ENCODE data around the gene TMEM259. TPM values are rescaled to one million over a fixed set of nuclear protein-coding genes. Genes with fewer than 3 reads are reported as not detected.

The TMEM259 gene
- total RNA-seq, 1 donor from 2014 or later = 119 TPM

DNA sequence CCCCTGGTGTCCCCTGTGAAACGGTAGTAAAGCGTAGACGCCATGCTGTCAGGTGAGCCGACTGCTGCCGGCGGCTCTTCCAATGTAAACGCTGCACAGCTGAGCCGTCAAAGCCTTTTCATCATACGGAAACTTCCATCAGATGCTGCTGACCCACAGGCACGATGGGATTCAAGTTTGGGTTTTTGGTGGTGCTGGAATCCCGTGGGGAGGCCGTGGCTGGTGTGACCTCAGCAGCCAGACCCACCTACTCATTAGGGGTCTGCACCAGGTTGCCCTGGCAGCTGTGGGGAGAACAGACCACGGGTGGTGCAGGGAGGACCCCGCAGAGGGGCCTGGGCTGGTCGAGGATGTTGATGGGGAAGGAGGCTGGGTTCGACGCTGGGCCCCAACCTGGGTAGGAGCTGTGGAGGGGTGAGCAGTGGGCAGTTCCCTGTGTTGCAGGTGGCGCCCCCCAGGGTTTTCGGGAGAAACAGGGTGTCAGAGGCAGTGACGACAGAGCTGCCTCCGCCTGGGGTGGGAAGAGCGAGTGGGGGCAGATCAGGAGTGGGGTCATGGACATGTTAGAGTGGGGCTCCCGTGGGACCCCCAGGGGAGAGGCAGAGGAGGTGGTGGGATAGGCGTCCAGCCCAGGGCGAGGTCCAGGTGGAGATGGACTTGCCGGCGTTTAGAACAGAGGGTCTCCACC is 14.1 kb downstream of the TMEM259 start:
- Histone ChIP-seq H3K36me3 (peaks cover 30% of the 10 kb centered on the region), H3K4me3 (no peak overlapping the region), H3K27me3 (ENCODE audit: low read depth) (peaks cover 18% of the 10 kb centered on the region), H3K27ac (replicated peaks) (no peak overlapping the region), H3K9me3 (replicated peaks) (no peaks in the 10 kb centered on the region), H3K4me1 (peaks cover 9% of the 10 kb centered on the region)
- TF ChIP-seq, protein P1, sequence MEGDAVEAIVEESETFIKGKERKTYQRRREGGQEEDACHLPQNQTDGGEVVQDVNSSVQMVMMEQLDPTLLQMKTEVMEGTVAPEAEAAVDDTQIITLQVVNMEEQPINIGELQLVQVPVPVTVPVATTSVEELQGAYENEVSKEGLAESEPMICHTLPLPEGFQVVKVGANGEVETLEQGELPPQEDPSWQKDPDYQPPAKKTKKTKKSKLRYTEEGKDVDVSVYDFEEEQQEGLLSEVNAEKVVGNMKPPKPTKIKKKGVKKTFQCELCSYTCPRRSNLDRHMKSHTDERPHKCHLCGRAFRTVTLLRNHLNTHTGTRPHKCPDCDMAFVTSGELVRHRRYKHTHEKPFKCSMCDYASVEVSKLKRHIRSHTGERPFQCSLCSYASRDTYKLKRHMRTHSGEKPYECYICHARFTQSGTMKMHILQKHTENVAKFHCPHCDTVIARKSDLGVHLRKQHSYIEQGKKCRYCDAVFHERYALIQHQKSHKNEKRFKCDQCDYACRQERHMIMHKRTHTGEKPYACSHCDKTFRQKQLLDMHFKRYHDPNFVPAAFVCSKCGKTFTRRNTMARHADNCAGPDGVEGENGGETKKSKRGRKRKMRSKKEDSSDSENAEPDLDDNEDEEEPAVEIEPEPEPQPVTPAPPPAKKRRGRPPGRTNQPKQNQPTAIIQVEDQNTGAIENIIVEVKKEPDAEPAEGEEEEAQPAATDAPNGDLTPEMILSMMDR (IDR thresholded peaks at IDR 0.05; ENCODE audit: borderline replicate concordance) = no peak
- DNase-seq = no peak
- intact Hi-C loops (cut with micrococcal nuclease) = no loop called here

DNA sequence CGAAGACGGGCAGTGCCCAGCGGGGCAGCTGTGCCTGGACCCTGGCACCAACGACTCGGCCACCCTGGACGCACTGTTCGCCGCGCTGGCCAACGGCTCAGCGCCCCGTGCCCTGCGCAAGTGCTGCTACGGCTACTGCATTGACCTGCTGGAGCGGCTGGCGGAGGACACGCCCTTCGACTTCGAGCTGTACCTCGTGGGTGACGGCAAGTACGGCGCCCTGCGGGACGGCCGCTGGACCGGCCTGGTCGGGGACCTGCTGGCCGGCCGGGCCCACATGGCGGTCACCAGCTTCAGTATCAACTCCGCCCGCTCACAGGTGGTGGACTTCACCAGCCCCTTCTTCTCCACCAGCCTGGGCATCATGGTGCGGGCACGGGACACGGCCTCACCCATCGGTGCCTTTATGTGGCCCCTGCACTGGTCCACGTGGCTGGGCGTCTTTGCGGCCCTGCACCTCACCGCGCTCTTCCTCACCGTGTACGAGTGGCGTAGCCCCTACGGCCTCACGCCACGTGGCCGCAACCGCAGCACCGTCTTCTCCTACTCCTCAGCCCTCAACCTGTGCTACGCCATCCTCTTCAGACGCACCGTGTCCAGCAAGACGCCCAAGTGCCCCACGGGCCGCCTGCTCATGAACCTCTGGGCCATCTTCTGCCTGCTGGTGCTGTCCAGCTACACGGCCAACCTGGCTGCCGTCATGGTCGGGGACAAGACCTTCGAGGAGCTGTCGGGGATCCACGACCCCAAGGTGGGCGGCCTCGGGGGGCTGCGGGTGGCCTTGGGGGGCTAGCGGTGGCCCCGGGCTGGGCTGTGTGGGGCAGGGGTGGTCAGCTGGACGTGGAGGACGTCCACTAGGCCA is 15.9 kb downstream of the TMEM259 start:
- Histone ChIP-seq H3K4me3 (no peak overlapping the region), H3K36me3 (peaks cover 12% of the 10 kb centered on the region), H3K4me1 (peaks cover 21% of the 10 kb centered on the region), H3K27ac (replicated peaks) (no peak overlapping the region), H3K27me3 (ENCODE audit: low read depth) (peaks cover 37% of the 10 kb centered on the region), H3K9me3 (replicated peaks) (no peaks in the 10 kb centered on the region)
- TF ChIP-seq, protein P1 (IDR thresholded peaks at IDR 0.05; ENCODE audit: borderline replicate concordance) = no peak
- DNase-seq = no peak
- intact Hi-C loops (cut with micrococcal nuclease) = no loop called here

DNA sequence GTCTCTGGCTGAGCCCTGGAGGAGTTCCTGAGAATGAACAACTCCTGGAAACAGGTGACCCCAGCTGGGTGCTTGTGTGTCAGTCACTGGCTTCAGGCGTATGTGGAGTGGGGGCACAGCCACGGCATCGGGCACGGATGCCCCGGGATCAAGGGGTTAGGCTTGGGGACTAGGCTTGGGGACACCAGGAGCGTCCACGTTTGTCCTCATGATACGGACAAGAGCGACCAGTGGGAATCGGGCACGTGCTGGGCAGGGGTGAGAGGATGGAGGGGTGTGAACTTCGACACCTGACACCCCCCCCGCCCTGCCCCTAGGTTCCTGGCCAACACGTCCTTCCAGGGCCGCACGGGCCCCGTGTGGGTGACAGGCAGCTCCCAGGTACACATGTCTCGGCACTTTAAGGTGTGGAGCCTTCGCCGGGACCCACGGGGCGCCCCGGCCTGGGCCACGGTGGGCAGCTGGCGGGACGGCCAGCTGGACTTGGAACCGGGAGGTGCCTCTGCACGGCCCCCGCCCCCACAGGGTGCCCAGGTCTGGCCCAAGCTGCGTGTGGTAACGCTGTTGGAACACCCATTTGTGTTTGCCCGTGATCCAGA is 16.6 kb downstream of the TMEM259 start:
- TF ChIP-seq, protein P1 (IDR thresholded peaks at IDR 0.05; ENCODE audit: borderline replicate concordance) = no peak
- no peak overlapping the region for H3K4me3 ChIP-seq
- peaks cover 17% of the 10 kb centered on the region for H3K4me1 ChIP-seq
- no peak for DNase-seq
- no peak overlapping the region for H3K27ac ChIP-seq (replicated peaks)
- H3K27me3 ChIP-seq (ENCODE audit: low read depth) = peaks cover 44% of the 10 kb centered on the region
- H3K36me3 ChIP-seq = peaks cover 5% of the 10 kb centered on the region
- no peaks in the 10 kb centered on the region for H3K9me3 ChIP-seq (replicated peaks)
- intact Hi-C loops (cut with micrococcal nuclease) = no loop called here

DNA sequence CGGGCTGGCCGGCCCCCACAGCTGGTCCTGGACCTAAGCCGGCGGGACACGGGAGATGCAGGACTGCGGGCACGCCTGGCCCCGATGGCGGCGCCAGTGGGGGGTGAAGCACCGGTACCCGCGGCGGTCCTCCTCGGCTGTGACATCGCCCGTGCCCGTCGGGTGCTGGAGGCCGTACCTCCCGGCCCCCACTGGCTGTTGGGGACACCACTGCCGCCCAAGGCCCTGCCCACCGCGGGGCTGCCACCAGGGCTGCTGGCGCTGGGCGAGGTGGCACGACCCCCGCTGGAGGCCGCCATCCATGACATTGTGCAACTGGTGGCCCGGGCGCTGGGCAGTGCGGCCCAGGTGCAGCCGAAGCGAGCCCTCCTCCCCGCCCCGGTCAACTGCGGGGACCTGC is 17.6 kb downstream of the TMEM259 start:
- no peaks in the 10 kb centered on the region for H3K36me3 ChIP-seq
- H3K27ac ChIP-seq (replicated peaks) = no peak overlapping the region
- intact Hi-C loops (cut with micrococcal nuclease) = no loop called here
- H3K27me3 ChIP-seq (ENCODE audit: low read depth) = peaks cover 54% of the 10 kb centered on the region
- TF ChIP-seq, protein P1 (IDR thresholded peaks at IDR 0.05; ENCODE audit: borderline replicate concordance) = no peak
- peaks cover 17% of the 10 kb centered on the region for H3K4me1 ChIP-seq
- no peak overlapping the region for H3K4me3 ChIP-seq
- no peaks in the 10 kb centered on the region for H3K9me3 ChIP-seq (replicated peaks)
- no peak for DNase-seq

DNA sequence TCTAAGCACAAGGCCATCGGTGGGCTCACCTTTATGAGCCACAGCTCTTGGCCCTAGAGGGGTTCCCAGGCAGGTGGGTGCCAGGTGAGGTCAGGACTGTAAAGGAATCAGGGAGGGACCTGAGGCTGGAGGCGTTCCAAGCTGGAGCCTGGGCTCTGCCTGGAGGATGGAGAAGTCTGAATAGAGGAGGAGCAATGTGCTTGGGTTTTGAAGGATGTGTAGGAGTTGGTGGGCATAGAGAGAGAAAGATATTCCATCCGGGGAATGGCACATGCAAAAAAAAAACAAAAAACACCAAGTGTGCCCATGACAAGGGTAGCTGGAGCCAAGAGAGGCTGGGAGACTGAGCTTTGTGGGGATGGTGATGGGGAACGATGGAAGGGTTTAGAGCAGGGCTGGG is 18.3 kb downstream of the TMEM259 start:
- H3K36me3 ChIP-seq = no peaks in the 10 kb centered on the region

More for the DNA sequence above, 18.3 kb downstream of the TMEM259 start:
- no peaks in the 10 kb centered on the region for H3K9me3 ChIP-seq (replicated peaks)
- H3K4me3 ChIP-seq = no peak overlapping the region
- H3K4me1 ChIP-seq = peaks cover 17% of the 10 kb centered on the region
- no peak for DNase-seq
- intact Hi-C loops (cut with micrococcal nuclease) = no loop called here
- TF ChIP-seq, protein P1 (IDR thresholded peaks at IDR 0.05; ENCODE audit: borderline replicate concordance) = no peak
- peaks cover 61% of the 10 kb centered on the region for H3K27me3 ChIP-seq (ENCODE audit: low read depth)
- no peak overlapping the region for H3K27ac ChIP-seq (replicated peaks)
